ENCODE data around the gene EML6.

The EML6 gene

DNA sequence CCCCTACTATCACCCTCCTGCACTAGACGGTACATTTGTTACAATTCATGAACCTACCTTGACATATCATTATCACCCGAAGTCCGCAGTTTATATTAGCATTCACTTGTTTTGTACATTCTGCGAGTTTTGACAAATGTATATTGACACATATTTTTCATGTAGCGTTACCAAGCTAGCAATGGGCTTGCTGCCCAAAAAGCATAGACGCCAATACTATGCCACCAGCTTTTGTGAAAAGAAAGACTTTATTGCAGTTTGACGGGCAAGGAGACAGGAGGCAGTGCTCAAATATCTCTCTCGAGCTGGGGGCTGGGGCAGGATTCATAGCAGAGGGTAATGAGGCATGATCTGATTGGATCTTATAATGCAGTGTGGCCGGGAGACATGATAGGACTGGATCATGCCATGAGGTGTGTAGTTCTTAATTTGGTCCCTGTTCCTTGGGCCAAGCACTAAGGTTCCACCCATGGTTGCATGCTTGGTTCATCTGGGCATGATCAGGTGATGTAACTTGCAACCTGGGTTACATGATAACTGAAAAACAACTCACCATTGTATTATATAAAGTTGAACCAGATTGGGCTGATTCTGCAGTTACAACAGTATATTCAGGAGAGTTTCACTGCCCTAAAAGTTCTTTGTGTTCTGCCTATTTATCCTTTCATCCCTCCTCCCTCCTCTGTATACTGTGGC is 164.5 kb downstream of the EML6 start:
- DNase-seq, result no peak

DNA sequence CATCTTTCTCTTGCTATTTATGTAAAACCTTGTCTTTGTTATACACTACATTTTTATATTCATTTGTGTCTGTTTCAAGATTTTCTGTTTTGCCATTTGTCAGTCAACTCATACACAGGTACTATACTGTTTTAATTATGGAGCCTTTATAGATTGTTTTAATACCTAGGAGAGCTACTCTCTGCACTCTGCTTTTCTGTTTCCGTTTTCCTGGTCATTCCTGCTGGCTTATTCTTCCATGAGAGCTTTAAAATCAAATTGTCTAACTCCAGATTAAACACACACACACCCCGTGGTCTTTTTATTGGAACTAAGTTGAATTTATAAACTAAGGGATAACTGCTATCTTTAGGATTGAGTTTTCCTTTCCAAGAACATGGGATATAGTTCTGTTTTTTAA is 165.6 kb downstream of the EML6 start:
- DNase-seq, result no peak

DNA sequence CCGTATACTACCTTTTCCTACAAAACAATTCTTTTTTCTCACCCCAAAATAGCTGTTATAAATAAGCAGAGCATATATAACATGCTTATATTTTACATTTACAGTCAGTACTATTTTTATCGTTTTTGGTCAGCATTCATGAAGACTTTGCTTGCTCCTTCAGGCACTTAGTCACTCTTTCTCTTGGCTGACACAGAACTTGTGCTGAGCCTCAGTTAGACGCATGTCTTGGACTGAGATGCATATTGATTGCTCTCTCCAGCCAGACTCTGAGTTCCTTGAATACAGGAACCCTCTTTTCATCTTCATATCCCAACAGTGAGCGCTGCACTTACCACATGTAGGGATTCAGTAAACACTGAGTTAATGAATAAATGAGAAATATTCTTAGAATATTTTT is 168.4 kb downstream of the EML6 start:
- no peak for DNase-seq

DNA sequence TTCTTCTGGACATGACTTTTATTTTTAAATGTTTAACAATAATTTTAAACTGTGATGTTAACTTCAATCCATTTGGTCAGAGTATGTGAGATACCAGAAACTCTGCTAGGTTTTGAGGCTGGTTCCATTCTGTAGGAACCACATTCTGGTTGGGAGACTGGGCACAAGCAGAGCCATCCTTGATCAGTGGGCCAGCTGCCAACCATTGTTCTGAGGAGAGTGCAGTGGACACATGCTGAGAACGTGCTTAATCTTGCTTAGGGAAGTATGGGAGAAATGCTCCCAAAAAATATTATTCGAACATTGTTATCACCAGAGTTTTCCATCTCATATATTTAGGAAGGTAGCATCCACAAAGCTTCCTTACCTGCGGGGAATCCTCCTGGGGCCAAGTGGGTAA is 171.0 kb downstream of the EML6 start:
- DNase-seq, result no peak

DNA sequence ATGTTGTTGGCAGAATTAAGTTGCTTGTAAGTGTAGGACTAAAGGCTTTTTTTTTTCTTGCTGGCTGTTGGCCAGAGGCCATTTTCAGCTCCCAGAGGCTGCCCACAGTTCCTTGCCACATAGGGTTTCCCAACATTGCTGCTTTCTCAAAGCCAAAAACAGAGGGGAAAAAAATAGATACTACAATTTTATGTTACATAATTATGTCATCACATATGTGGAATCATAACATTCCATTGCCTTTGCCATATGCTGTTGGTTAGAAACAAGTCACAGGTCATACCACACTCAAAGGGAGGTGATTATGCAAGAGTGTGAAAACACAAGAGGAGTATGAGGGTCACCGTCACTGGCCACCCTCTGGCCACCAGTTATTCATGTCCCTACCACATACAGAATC is 172.3 kb downstream of the EML6 start:
- no peak for DNase-seq

DNA sequence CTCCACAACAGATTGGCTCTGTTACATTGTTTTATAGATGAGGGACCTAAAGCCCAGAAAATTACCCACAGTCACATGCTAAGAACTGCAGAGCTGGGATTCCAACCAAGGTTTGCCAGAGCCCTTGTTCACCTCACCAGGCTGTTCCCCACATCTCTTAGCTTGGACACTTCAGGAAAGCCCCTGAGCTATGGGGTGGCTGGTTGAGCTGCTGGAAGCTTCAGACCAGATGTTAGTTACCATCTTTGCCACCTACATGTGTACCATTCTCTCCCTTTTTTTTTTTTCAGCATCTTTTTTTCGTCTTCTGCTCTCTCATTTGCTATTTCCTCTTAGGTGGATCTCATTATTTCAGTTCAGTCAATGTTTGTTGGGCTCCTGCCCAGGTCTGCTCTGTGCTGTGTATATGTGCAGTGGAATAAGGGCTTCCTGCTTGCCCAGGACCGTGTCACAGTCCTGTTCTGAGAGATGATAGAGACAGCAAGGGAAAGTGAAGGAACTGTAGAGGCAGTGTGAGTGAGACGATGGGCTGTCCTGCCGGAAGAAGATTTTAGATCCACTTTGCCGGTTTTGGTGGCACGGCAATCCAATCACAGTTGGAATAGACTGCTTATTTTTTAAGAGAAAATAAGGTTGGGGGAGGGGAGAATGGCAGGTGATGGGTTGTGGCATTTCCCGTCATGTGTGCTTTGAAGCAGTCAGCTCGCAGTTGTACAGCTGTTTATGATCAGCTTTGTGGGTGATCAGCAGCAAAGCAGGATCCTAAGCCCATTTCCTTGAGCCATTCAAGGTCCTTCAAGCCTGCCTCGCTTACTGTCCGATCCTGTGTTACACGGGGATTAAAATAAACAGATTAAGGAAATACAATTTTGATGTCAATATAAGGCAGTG is 174.2 kb downstream of the EML6 start:
- DNase-seq, result no peak

DNA sequence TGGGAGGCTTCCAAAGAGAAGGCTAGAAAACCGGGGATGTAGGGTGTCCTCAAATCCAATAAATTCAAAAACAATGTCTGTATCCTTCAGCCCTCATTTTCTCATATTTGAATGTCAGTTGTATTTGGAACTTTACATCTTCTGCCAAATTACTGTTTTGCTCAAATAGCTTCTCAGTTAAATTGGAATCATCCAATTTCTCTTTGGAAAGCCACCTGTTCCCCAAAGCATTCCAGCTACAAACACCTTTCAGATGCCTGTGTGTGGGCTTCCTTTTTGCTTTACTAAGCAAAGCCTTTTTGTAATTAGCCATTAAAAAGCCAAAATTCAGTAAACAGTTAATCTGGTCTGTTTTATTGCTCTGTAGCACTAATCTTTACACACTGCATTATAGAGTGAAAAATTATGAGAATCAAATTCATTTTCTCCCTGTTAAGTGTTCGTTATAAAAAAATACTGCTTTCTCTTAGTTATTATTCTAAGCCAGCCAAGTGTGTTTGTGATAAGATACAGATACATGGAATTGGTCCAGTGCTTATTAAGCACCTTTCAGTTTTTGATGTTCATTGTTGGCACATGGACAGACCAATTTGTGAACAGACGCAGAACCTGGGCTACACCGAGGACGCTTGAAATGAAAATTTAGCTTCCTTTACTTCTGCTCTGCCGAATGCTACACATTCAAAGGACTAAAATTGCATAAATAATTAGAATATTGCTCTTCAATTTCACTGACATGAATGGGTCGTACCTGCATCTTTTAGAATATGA is 175.2 kb downstream of the EML6 start:
- no peak for DNase-seq

DNA sequence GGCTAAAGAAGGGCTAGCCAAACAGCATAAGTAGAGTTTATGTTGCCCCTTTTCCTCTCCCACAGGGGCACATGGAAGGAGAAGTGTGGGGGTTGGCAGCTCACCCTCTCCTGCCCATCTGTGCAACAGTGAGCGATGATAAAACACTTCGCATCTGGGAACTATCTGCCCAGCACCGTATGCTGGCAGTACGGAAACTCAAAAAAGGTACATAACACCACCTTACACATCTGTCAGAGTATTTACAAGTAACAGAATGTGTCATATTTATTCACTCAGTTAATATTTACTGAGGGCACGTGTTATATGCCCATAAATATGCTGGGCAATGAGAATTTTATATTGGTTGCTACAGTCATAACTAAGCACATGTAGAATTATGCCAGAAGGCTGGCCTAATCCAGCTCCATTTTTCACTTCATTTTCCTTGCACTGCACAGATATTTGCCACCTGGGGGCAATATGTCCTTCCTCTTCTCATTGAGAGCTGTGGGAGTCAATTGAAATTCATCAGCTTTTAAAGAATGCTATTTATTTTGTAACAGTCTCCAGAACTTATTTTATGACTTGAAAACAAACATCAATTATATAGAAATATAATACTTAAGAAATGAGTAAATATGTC is 176.2 kb downstream of the EML6 start:
- no peak for DNase-seq

DNA sequence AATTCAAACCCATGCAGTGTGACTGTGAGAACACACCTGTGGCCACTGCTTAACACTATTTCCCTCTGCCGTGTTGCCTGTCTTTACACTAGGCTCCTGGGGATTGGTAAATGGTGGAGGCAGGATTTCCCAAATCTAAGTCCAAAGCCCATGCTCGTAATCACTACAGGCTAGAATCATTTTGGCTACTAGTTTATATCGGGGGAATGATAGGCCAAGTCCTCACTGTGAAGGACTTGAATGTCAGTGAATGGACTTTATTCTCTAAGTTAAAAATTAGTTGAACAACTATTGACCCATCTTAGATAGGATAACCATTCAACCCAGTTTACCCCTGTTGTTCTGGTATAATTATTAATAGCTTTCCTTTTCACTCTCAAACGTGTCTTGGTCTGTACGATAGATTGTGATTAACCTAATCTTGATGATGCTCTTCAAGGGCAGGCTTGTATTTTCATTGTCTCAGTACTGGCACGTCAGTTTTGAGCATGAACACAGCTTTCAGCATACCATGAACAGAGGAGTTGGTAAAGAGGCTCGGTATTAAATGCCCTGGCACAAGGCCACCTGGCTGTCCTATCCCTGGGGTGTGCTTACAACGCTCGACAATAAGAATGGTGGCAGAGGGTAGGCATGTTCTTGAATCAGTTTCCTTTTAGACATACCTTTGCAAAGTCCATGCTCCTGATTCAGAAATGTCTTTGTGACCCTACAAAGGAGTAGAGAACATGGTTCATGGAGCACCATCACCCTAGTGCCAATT is 177.9 kb downstream of the EML6 start:
- no peak for DNase-seq

DNA sequence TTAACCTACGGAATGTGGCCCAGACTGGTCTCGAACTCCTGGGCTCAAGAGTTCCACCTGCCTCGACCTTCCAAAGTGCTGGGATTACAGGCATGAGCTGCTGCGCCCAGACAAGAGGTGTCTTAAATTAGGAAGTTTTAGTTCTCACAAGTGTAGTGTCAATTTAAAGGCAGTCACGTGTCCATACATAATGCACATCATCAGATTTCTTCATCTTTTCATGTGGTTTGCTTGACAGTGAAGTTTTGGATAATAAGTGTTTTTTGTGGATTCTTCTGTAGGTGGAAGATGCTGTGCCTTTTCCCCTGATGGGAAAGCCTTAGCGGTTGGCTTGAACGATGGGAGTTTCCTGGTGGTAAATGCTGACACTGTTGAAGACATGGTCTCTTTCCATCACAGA is 179.3 kb downstream of the EML6 start:
- DNase-seq, result no peak

DNA sequence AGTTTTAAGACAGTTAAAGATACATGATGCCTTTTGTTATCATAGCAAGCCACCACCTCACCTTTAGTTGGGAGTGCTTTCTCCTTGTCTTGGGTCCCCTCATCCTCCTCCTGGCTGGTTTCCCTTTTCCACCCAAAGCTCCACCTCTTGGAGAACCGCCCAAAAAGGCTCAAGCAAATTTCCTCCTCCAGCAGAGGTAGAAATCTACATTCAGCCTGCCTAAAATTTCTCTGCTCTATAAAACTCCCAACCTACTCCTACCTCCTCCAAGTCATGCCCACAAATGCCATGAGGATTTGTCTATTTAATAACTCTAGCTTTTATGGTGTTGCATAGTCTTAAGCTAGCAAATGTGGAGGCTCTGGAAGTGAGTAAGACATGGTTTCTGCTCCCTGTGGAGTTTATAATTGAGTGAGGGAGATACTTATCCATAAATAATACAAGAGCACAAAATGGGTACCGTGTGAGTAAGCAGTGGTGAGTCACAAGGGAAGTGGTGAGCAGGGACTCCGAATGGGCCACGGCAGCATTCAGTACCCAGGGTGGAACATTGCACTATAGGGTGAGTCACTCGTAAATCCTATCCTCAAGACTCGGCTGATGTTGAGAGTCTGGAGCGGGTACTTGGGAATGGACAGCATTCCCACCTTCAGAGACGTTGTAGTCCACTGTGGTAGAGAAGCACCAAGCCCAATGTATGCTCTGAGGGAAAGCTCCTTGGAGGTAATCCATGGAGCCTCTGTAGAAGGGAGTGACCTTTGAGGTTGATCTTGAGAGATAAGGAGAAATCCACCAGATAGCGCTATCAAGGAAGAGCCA is 180.5 kb downstream of the EML6 start:
- DNase-seq, result no peak

DNA sequence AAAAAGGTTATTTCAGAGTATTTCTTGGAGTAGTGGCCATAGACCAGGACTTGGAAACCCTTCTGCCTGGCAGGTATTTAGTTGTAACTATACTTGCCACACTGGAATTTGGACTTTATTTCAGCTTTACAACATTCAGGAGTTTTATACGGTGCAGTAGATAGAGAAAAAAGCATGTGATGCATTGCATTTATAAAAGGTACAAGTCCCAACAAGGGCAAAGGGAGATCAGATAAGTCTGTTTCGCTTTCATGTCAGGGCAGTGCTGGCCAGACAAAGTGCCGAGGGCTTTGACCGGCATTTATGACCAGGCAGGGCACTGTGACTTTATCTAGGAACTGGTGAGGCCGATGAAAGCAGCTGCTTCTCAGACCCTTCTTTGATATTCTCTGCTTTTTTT is 181.4 kb downstream of the EML6 start:
- DNase-seq, result no peak

DNA sequence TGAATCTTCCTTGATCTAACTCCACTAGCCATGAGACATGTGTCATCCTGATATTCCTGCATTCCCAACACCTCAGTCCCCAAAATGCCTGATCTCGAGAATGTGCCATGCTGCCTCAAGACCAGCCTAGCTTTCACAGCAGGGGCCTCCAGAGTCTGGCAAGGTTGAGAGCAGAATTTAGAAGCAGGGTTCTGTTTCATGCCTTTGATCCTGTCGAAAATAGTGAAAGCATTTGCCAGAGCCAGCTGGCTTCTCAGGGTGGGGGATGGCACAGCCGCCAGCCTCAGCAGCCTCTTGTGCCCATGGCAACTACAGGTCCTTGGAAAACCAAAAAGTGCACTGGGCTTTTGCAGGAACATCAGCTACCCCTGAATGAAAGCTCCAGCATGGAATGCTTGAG is 183.3 kb downstream of the EML6 start:
- no peak for DNase-seq

DNA sequence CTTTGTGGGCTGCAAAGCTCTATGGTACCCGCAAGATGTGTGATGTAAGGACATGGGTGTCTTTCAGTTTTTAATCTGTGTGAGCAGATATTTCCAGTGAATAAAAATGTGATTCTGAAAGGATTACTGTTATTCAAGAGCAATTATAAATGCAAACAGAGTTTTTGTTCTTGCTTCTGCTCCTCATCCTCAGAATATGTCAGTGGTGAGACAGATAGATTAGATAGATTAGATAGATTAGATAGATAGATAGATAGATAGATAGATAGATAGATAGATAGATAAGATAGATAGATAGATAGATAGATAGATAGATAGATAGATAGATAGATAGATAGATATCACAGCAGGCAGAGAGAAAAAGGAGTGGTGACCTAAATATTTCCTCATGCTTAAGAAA is 184.2 kb downstream of the EML6 start:
- DNase-seq, result no peak

DNA sequence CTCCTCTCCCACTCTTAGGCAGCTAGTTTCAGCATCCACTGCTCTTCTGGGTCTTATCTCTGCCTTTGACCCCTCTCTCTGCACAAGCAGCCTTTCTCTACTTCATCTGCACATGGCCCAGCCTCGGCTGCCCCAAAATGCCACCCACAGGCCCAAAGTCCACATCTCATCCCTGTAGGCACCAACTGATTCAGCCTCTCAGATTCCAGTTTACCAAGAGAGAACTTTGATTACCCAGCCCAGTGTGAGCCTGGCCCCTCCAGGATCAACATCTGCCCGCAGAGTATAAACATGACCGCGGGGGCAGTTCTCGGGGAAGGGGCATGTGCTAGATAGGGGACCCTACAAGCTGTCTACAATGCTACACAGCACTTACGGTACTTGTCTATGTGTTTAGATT is 185.1 kb downstream of the EML6 start:
- no peak for DNase-seq

DNA sequence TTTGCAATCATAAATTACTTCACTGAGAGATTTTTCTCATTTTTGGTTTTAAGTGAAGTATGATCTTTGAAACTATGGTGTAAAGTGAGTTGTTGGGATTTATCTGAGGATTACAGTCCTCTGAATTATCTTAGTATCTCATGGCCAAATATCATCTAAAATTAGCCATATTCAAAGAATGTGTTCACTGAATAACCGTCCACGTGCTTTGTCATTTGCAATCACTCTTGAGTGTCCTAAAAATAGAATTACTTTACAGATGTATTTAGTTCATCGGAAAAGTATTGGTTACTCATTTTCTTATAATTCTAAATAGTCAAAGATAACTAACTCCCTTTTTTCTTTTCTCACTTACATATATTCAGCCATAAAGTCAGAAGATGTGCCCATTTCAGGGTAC is 185.5 kb downstream of the EML6 start:
- DNase-seq, result no peak

DNA sequence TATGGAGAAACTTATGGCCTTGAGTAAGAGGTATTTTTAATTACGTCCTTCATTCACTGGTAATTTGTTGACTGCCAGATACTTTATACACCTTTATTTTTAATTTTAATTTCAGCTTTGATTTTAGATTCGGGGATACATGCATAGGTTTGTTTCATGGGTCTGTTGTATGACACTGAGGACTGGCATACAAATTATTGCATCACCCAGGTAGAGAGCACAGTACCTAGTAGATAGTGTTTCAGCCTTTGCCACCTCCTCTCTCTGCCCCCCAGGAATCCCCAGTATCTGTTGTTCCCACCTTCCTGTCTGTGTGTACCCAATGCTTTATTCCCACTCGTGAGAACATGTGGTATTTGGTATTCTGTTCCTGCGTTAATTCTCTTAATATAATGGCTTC is 188.8 kb downstream of the EML6 start:
- no peak for DNase-seq

DNA sequence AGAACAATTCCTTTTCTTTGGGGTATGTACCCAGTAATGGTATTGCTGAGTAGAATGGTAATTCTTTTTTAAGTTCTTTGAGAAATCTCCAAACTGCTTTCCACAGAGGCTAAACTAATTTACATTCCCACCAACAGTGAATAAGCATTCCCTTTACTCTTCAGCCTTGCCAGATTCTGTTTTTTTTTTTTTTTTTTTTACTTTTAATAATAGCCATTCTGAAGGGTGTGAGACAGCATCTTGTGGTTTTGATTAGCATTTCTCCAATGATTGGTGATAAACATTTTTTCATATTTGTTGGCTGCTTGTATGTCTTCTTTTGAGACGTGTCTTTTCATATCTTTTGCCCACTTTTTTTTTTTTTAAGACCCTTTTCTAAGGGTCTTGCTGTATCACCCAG is 189.4 kb downstream of the EML6 start:
- no peak for DNase-seq

DNA sequence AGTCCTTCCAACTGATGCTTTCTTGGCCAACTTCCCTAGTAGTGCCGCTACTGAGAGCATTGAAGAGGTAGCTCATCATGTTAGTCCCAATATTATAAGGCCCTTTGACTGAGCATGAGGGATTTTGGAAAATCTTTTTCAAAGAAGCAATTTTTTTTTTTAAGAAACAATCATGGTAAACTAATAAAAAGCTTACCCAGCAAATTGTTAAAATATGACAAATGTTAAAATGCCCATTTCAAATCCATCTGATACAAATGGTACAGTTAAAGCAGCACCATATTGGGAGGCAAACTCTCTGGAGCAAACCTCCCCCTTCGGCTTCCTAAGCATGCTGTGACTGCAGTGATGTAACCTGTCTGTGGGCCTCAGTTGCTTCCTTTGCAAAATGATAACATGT is 191.2 kb downstream of the EML6 start:
- DNase-seq, result no peak

DNA sequence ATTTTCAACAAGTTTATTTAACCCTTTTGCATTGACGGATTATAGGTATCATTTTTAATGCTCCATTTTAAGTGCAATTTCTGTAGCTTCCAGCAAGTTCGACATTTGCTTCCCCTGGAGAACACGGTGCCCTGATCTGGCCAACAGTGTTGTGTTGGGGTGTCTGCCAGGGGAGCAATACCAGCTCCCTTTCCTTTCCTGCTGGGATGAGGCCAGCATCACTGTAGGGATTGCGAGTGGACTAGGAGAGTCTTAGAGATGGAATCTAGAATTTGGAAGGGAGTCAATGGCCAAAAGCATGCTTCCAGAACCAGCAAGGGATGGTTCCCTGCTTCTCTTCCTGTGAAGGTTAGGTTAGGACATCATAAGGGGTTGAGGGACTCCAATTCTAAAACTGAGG is 191.6 kb downstream of the EML6 start:
- no peak for DNase-seq

DNA sequence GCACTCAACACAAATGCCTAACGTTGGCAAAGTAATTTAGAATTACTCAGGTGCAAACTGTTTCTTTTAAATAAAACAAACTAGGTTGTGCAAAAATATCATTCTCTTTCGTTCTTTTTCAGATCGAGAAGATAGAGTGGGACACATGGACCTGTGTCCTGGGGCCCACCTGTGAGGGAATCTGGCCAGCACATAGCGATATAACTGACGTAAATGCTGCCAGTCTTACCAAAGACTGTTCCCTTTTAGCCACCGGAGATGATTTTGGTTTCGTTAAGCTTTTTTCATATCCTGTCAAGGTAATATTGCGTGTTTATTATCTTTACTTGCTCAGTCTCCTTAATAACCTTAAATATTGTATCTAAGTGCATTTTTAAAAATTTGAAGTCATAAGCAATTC is 193.2 kb downstream of the EML6 start:
- no peak for DNase-seq
